ENCODE measurements around the gene ZKSCAN5.
"Not testable (repeated sequence)": the region's sequence is repeated elsewhere in the genome, so short reads cannot be mapped to it uniquely, and the experiment has no call there.

ZKSCAN5 gene

DNA sequence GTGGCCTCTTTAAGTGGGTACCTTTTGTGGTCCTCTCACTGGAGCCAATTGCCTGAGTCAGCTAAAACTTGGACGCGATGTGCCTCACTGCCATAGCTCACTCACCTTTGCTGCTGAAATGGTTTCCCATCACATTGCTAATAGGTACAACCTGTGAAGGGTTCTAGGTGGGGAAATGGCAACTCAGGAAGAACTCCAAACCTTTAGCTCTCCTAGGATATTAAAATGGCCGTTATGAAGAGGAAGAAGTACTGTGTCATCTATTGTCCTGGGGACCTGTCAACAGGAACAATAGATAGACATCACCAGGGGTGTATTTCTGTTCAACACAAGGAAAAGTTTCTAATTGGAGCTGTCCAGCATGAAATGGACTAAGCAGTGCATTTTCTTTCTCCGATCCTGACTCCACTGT lies 52.7 kb downstream of the ZKSCAN5 start:
- DNase-seq = no peak

DNA sequence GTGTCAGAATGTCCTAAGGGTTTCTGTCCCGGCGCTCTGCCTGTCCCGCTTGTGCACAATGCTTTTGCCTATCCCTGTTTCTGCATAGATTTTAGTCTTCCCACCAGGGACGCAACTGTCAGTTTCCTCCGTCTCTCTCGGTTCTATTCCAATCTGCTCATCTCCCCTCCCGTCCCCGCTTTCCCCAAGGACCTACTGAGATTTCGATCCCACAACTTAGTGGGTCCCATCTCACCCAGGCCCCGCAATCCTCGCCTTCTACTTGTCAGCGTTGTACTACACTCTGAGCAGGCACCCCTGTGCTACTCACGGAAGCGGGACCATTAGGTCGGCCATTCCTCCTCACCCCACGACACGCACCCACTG lies 53.5 kb downstream of the ZKSCAN5 start:
- DNase-seq = no peak

DNA sequence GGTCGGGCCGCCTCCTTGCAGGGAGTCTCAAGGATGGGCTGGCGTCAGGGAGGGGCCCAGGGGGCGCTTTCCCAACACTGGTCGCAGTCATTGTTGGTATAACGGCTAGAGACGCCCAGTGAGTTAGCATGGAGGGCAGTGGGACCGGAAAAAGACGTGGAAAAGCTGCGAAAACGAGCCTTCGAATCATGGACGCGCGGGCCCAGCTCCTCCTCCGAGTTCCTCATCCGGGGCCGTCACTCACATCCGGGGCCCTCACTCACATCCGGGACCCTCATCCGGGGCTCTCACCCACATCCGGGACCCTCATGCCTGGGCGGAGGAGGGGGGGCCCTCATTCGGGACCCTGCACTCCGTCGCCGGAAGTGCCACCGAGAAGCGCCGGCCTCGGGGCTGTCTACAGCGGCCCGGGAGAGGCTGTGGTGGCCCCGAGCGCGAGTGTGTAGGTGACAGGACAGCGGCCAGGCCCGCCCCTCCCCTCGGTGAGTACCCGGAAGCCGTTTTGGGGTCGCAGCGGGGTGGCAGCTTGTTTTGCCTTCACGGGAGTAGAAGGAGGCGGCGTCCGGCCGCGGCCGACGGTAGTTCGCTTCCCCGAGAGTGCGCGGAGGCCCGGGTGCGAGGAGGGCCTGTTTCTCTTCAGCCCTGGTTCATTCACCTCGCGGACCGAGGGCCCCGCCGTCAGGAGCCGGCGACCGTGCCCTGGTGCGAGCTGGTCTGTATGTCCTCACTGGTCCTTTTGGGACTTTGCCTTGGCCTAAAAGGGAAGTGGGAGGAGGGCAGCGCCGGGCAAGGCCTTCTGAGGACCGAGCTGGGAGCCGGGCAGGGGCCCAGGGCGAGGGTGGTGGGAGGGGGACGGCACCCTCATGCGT lies 54.1 kb downstream of the ZKSCAN5 start, which contains the start of gene ZNF655:
TSS of gene ZNF655 (plus strand) at position 337 of the 869 bp plus-strand sequence. CDS start 1,918 bp downstream, outside the sequence.
- DNase-seq = peak; percentile 90

GRCh38 chr7:99559175-99559915 lies 54.9 kb downstream of the ZKSCAN5 start:
- DNase-seq = no peak

DNA sequence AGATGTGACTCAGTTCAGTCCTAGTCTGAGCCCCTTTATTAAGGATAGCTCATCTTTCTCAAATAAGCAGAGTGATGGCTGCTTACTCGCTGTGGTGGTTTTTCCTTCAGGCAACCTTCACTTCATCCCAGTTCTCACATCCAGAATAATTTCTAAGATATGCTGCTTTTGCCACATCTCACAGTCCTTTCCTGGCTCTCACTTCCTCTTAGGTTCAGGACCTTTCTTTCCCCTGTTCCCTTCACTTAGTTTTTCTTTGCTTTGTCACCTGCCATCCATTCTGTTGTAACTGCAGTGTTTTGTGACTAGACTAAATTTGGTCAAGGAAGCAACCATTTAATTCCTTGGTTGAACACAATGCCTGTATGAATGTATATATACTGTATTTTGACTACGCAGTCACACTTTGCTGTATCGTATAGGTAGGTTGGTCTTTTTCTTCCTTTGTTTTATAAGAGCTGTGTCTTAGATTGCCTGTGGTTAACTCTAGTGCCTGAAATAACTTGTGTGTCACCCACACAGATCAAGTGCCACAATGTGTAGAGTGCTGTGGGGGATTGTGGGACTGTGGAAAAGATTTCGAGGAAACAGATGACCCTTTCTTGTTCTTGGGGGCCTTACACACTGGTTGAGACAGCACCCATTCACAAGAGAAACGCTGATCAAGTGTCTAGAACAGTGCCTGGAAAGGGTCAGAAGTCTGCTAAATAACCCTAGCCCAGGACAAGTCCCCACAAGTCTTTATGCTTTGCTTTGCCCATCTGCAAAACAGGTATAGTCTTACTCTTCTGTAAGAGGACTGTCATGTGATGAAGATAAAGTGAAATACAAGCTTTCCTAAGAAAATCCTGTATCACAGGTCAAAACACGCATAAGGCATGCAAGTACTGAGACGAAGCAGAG lies 56.6 kb downstream of the ZKSCAN5 start:
- DNase-seq = no peak

GRCh38 chr7:99561737-99562051 lies 57.2 kb downstream of the ZKSCAN5 start:
- no peak for DNase-seq

DNA sequence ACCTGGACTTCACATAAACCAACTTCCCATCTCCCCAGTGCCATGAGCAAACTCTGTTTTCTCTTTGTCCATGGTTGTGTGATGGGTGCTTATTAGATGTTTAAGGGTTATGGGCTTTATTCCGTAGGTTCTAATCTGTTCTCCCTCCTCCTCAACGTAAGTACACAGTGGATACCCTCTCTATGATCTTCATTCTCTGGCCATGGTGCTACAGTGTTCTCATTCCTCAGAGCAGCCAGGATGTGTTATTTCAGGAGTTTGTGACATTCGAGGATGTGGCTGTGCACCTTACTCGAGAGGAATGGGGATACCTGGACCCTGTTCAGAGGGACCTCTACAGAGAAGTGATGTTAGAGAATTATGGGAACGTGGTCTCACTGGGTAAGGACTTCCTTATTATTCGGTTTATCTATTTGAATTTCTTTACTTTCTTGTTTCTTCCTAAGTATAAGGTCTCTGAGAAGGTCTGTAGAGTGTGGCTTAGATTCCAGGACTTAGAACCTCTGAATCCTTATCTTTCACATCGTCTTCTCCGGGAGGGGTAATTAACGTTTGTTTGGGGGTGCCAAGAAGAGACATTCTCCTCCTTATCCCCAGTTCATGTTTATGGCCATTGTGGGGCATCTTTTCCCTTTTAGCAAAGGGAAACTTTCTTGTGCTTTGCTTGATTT lies 57.8 kb downstream of the ZKSCAN5 start:
- DNase-seq = no peak

- no peak for DNase-seq
These were observed 58.4 kb downstream of the ZKSCAN5 start for GRCh38 chr7:99562832-99563231.

- no peak for DNase-seq
These were observed 59.2 kb downstream of the ZKSCAN5 start for GRCh38 chr7:99563650-99564049.

GRCh38 chr7:99568770-99569169 lies 64.3 kb downstream of the ZKSCAN5 start:
- DNase-seq = not testable (repeated sequence)

DNA sequence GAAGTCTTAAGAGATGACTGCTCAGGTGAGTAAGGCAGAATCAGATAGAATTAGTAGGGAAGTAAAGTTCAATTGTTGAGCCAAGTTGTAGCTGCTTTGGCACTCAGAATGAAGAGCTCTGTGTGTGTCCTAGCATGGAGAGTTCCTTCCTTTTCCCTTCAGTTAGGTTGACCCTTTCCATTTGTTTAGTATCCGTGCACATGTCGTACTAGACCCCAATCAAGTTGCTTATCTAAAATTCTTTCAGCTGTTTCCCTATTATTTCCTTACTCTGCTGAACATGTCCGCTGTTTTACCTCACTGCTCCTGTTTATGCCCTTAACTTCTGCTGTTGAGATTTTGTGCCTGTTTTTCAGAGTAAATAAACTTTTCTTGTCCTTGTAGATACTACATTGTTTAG lies 67.3 kb downstream of the ZKSCAN5 start:
- no peak for DNase-seq

DNA sequence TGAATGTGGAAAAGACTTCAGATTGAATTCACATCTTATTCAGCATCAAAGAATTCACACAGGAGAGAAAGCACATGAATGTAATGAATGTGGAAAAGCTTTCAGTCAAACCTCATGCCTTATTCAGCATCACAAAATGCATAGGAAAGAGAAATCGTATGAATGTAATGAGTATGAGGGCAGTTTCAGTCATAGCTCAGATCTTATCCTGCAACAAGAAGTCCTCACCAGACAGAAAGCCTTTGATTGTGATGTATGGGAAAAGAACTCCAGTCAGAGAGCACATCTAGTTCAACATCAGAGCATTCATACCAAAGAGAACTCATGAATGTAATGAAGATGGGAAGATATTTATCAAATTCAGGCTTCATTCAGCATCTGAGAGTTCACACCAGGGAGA lies 68.8 kb downstream of the ZKSCAN5 start:
- DNase-seq = no peak

DNA sequence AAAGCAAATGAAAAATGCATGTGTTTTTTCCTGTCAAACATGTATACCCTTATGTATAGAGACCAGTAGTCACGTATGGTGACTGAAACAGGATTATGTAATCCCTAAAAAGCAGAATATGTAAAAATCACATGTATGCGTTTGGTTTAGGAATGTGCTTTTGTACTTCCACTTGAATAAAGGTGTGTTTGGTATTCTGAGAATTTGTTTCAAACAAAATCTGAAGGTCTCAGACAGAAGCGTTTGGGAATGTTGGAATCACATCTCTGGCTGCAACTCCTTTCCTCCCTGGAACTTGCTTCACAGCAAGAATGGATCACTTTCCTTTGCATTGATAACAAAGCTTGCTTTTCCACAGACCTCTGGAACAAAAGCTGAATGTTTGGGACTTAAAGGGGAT lies 71.8 kb downstream of the ZKSCAN5 start:
- no peak for DNase-seq

- DNase-seq = no peak
These were observed 75.0 kb downstream of the ZKSCAN5 start for GRCh38 chr7:99579281-99579955.

- peak; percentile 71 for DNase-seq
These were observed 75.7 kb downstream of the ZKSCAN5 start for GRCh38 chr7:99579956-99580777.

- DNase-seq = not testable (repeated sequence)
These were observed 76.4 kb downstream of the ZKSCAN5 start for GRCh38 chr7:99580778-99581332.

All from activated T-cell treated with anti-CD3 and anti-CD28 coated beads, Interleukin-2, amount 50 U/mL, for 1 hour (primary cell).